ENCODE measurements around the gene MSI2. TPM values are rescaled to one million over a fixed set of nuclear protein-coding genes. Genes with fewer than 3 reads are reported as not detected.

MSI2 gene
- total and polyA plus RNA-seq, 9 of the 15 experiments (the other 6 are each of a cell fraction or from before 2014, with no cell fraction given), result 4.6 to 61.8 (median 42.4) TPM

- TF ChIP-seq LEF1 (IDR thresholded peaks at IDR 0.05), result no peak
- TF ChIP-seq RNF219 (CRISPR knock-in tag; IDR thresholded peaks at IDR 0.05), result no peak
- TF ChIP-seq ZNF324 (CRISPR knock-in tag; IDR thresholded peaks at IDR 0.05), result no peak
- peak; percentile 65 for TF ChIP-seq NFIX (CRISPR knock-in tag; IDR thresholded peaks at IDR 0.05; ENCODE audit: low read depth)
- TF ChIP-seq SNAPC5 (CRISPR knock-in tag; IDR thresholded peaks at IDR 0.05), result no peak
- TF ChIP-seq YY1 (IDR thresholded peaks at IDR 0.05; ENCODE audit: borderline replicate concordance in 1 of 3, control insufficient read depth in 1 of 3, extremely low read depth in 1 of 3, insufficient read depth in 3 of 3, insufficient read length in 1 of 3, insufficient replicate concordance in 2 of 3, low read depth in 1 of 3, low read length in 2 of 3), result peak; percentile 39 to 91 (median 76)
- no peak for TF ChIP-seq STAT5B (CRISPR knock-in tag; IDR thresholded peaks at IDR 0.05)
- no peak for TF ChIP-seq PCBP2 (IDR thresholded peaks at IDR 0.05; ENCODE audit: low read depth, low read length, poor library complexity, severe bottlenecking)
- no peak for TF ChIP-seq ELF2 (CRISPR knock-in tag; IDR thresholded peaks at IDR 0.05)
- no peak for TF ChIP-seq RERE (CRISPR knock-in tag; IDR thresholded peaks at IDR 0.05; ENCODE audit: borderline replicate concordance)
- no peak for TF ChIP-seq NONO (IDR thresholded peaks at IDR 0.05; ENCODE audit: low read depth in 2 of 2, low read length in 1 of 2)
- no peak for TF ChIP-seq XRCC4 (IDR thresholded peaks at IDR 0.05; ENCODE audit: extremely low read depth, insufficient read depth, insufficient read length)
- TF ChIP-seq ZBTB5 (IDR thresholded peaks at IDR 0.05), result no peak
- TF ChIP-seq RB1 (IDR thresholded peaks at IDR 0.05; ENCODE audit: low read depth), result peak; percentile 13; the same call in 1 of the 2 replicates
Observed at GRCh38 chr17:57440522-57441269, 184.4 kb downstream of the MSI2 start (continued).

Data from K562 (cell line).